ENCODE results near the gene DAD1.

DAD1 gene

GRCh38 chr14:22614240-22614799, 25.3 kb upstream of the DAD1 start:
- H3K36me3 ChIP-seq (ENCODE audit: insufficient read depth, low read length), result peaks cover 22% of the 10 kb centered on the region
- no peak overlapping the region for H3K4me3 ChIP-seq (ENCODE audit: low read depth in 1 of 2, low read length in 2 of 2)
- no peaks in the 10 kb centered on the region for H3K9me3 ChIP-seq (ENCODE audit: low read length)
- H3K27ac ChIP-seq (ENCODE audit: low read depth, low read length), result no peak overlapping the region
- no peak overlapping the region for H3K9ac ChIP-seq (ENCODE audit: low read length)
- H3K27me3 ChIP-seq (ENCODE audit: control insufficient read depth in 1 of 2, insufficient read depth in 2 of 2, low read length in 2 of 2), result no peaks in the 10 kb centered on the region
- H3K4me1 ChIP-seq (ENCODE audit: insufficient read depth, low read length), result peaks cover 13% of the 10 kb centered on the region

DNA sequence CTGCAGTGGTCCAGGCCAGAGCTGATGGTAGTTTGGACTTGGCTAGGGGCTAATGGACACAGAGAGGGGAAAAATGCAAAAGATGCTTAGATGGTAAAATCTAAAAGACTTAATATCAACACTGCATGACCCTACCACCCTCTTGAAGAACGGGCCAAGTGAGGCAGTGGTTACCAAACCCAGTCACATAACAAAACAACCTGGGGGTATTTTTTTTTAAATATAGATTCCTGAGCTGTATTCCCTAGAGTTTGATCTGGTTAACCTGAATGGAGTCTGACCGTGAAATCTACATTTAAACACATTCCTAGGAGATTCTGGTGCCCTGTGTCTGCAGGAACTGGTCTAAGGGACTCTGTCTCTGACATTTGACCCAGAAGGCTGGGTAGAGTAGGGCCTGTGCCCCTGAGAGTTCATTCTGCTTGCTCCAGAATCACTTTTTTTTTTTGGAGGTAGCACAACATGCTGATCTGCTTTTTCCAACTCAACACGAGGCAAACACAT, 24.8 kb upstream of the DAD1 start:
- Histone ChIP-seq H3K9ac (ENCODE audit: low read length) (no peak overlapping the region), H3K27ac (ENCODE audit: low read depth, low read length) (no peak overlapping the region)

GRCh38 chr14:22613106-22613695, 24.2 kb upstream of the DAD1 start:
- Histone ChIP-seq H3K9ac (ENCODE audit: low read length) (no peak overlapping the region), H3K27ac (ENCODE audit: low read depth, low read length) (no peak overlapping the region)

More for the DNA sequence above, 24.8 kb upstream of the DAD1 start:
- Histone ChIP-seq H3K9me3 (ENCODE audit: low read length) (no peaks in the 10 kb centered on the region), H3K36me3 (ENCODE audit: insufficient read depth, low read length) (peaks cover 22% of the 10 kb centered on the region), H3K4me3 (ENCODE audit: low read depth in 1 of 2, low read length in 2 of 2) (no peak overlapping the region), H3K4me1 (ENCODE audit: insufficient read depth, low read length) (peaks cover 13% of the 10 kb centered on the region), H3K27me3 (ENCODE audit: control insufficient read depth in 1 of 2, insufficient read depth in 2 of 2, low read length in 2 of 2) (no peaks in the 10 kb centered on the region)

DNA sequence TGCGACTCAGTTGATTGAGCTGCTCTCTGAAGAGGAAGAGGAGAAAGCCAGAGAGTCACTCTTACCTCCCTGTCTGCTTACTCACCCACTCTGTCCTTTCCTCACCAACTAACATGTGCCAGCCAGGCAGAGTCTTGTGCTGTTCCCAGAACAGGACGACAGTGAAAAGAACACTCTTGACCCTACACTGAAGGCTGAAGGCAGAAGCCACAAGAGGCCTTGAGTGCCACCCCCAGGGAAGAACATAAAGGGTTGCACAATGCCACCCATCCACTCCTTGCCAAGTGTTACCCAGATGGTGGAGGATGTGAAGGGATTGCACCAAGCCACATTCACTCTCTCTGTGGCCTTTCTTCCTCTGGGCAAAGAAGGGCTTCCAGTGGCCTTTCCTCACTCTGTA, 21.9 kb upstream of the DAD1 start:
- Histone ChIP-seq H3K27ac (ENCODE audit: low read depth, low read length) (no peak overlapping the region), H3K9ac (ENCODE audit: low read length) (no peak overlapping the region), H3K36me3 (ENCODE audit: insufficient read depth, low read length) (peaks cover 48% of the 10 kb centered on the region)

More at GRCh38 chr14:22613106-22613695, 24.2 kb upstream of the DAD1 start:
- H3K27me3 ChIP-seq (ENCODE audit: control insufficient read depth in 1 of 2, insufficient read depth in 2 of 2, low read length in 2 of 2), result no peaks in the 10 kb centered on the region
- no peak overlapping the region for H3K4me3 ChIP-seq (ENCODE audit: low read depth in 1 of 2, low read length in 2 of 2)
- peaks cover 13% of the 10 kb centered on the region for H3K4me1 ChIP-seq (ENCODE audit: insufficient read depth, low read length)
- H3K36me3 ChIP-seq (ENCODE audit: insufficient read depth, low read length), result peaks cover 26% of the 10 kb centered on the region
- no peaks in the 10 kb centered on the region for H3K9me3 ChIP-seq (ENCODE audit: low read length)

GRCh38 chr14:22607291-22607690, 18.3 kb upstream of the DAD1 start:
- Histone ChIP-seq H3K4me3 (ENCODE audit: low read depth in 1 of 2, low read length in 2 of 2) (no peak overlapping the region), H3K27me3 (ENCODE audit: control insufficient read depth in 1 of 2, insufficient read depth in 2 of 2, low read length in 2 of 2) (no peaks in the 10 kb centered on the region), H3K27ac (ENCODE audit: low read depth, low read length) (no peak overlapping the region), H3K9ac (ENCODE audit: low read length) (no peak overlapping the region), H3K36me3 (ENCODE audit: insufficient read depth, low read length) (peaks cover 80% of the 10 kb centered on the region), H3K4me1 (ENCODE audit: insufficient read depth, low read length) (no peaks in the 10 kb centered on the region), H3K9me3 (ENCODE audit: low read length) (no peaks in the 10 kb centered on the region)

More for the DNA sequence above, 21.9 kb upstream of the DAD1 start:
- H3K27me3 ChIP-seq (ENCODE audit: control insufficient read depth in 1 of 2, insufficient read depth in 2 of 2, low read length in 2 of 2), result no peaks in the 10 kb centered on the region
- peaks cover 13% of the 10 kb centered on the region for H3K4me1 ChIP-seq (ENCODE audit: insufficient read depth, low read length)
- no peak overlapping the region for H3K4me3 ChIP-seq (ENCODE audit: low read depth in 1 of 2, low read length in 2 of 2)
- no peaks in the 10 kb centered on the region for H3K9me3 ChIP-seq (ENCODE audit: low read length)

DNA sequence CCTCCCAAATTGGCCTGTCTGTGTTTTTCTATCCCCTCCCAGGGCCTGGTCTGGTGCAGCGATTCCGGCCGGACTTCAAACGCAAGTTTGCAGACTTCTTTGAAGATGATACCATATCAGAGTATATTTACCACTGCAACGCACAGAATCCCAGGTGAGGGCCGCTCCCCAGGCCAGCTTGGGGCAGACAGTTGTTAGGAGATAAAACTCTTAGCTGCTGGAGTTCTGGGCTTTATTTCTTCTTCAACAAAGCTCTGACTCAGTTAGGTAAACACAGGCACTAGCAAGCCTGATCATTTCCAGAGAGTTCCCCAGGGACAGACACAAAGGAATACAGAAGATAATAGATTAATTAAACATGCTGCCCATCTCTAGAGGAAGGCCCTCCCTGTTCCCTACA, 17.4 kb upstream of the DAD1 start:
- H3K27ac ChIP-seq (ENCODE audit: low read depth, low read length), result no peak overlapping the region

DNA sequence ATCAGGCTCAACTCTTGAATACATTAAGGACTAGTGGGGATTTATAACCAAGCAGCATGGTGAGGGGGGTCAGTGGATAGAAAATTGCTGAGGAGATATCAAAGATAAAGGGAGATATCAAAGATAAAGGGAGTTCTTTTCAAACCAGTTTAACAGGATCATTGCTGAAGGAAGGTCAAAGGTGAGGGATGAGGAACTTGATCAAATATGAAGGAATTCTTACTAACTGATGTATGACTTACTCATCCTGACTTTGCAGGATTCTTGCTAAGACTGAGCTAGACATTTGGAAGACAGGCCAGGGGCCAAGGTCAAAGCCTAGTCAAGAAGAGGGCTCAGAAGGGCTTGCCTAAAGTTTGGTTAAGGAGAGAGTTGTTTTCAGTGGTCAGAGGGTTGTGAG, 13.8 kb upstream of the DAD1 start:
- Histone ChIP-seq H3K4me3 (ENCODE audit: low read depth in 1 of 2, low read length in 2 of 2) (no peak overlapping the region), H3K9ac (ENCODE audit: low read length) (no peak overlapping the region), H3K36me3 (ENCODE audit: insufficient read depth, low read length) (peaks cover 60% of the 10 kb centered on the region), H3K4me1 (ENCODE audit: insufficient read depth, low read length) (peaks cover 19% of the 10 kb centered on the region), H3K27me3 (ENCODE audit: control insufficient read depth in 1 of 2, insufficient read depth in 2 of 2, low read length in 2 of 2) (no peaks in the 10 kb centered on the region), H3K27ac (ENCODE audit: low read depth, low read length) (no peak overlapping the region), H3K9me3 (ENCODE audit: low read length) (no peaks in the 10 kb centered on the region)

More for the DNA sequence above, 17.4 kb upstream of the DAD1 start:
- Histone ChIP-seq H3K4me3 (ENCODE audit: low read depth in 1 of 2, low read length in 2 of 2) (no peak overlapping the region), H3K4me1 (ENCODE audit: insufficient read depth, low read length) (no peaks in the 10 kb centered on the region), H3K27me3 (ENCODE audit: control insufficient read depth in 1 of 2, insufficient read depth in 2 of 2, low read length in 2 of 2) (no peaks in the 10 kb centered on the region), H3K36me3 (ENCODE audit: insufficient read depth, low read length) (peaks cover 85% of the 10 kb centered on the region), H3K9me3 (ENCODE audit: low read length) (no peaks in the 10 kb centered on the region), H3K9ac (ENCODE audit: low read length) (no peak overlapping the region)

GRCh38 chr14:22601996-22602395, 13.0 kb upstream of the DAD1 start:
- peaks cover 52% of the 10 kb centered on the region for H3K36me3 ChIP-seq (ENCODE audit: insufficient read depth, low read length)

DNA sequence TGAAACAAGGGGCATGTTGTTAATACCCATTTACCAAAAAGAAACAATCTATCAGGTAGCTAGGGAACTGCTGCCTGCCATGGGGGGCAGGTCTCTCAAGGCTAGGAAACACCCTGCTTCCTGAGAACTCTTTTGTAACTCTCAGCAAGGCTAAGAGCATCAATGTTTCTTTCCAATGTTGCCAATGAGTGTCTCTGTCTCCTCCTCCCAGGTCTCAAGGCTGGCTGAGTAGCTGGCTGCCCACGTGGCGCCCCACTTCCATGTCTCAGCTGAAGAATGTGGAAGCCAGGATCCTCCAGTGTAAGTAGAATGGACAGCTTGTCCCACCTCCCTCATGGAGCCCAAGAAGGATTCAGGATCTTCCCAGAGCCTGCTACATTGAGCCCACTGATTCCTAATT, 12.4 kb upstream of the DAD1 start:
- Histone ChIP-seq H3K9me3 (ENCODE audit: low read length) (no peaks in the 10 kb centered on the region), H3K4me1 (ENCODE audit: insufficient read depth, low read length) (peaks cover 25% of the 10 kb centered on the region), H3K4me3 (ENCODE audit: low read depth in 1 of 2, low read length in 2 of 2) (no peak overlapping the region), H3K27ac (ENCODE audit: low read depth, low read length) (no peak overlapping the region), H3K36me3 (ENCODE audit: insufficient read depth, low read length) (peaks cover 46% of the 10 kb centered on the region), H3K9ac (ENCODE audit: low read length) (no peak overlapping the region), H3K27me3 (ENCODE audit: control insufficient read depth in 1 of 2, insufficient read depth in 2 of 2, low read length in 2 of 2) (no peaks in the 10 kb centered on the region)

More at GRCh38 chr14:22601996-22602395, 13.0 kb upstream of the DAD1 start:
- Histone ChIP-seq H3K9me3 (ENCODE audit: low read length) (no peaks in the 10 kb centered on the region), H3K4me3 (ENCODE audit: low read depth in 1 of 2, low read length in 2 of 2) (no peak overlapping the region), H3K27me3 (ENCODE audit: control insufficient read depth in 1 of 2, insufficient read depth in 2 of 2, low read length in 2 of 2) (no peaks in the 10 kb centered on the region), H3K27ac (ENCODE audit: low read depth, low read length) (no peak overlapping the region), H3K4me1 (ENCODE audit: insufficient read depth, low read length) (peaks cover 25% of the 10 kb centered on the region), H3K9ac (ENCODE audit: low read length) (no peak overlapping the region)

GRCh38 chr14:22600027-22600426, 11.0 kb upstream of the DAD1 start:
- peaks cover 25% of the 10 kb centered on the region for H3K4me1 ChIP-seq (ENCODE audit: insufficient read depth, low read length)
- H3K9ac ChIP-seq (ENCODE audit: low read length), result no peak overlapping the region
- no peak overlapping the region for H3K4me3 ChIP-seq (ENCODE audit: low read depth in 1 of 2, low read length in 2 of 2)
- no peak overlapping the region for H3K27ac ChIP-seq (ENCODE audit: low read depth, low read length)
- H3K36me3 ChIP-seq (ENCODE audit: insufficient read depth, low read length), result peaks cover 32% of the 10 kb centered on the region
- no peaks in the 10 kb centered on the region for H3K27me3 ChIP-seq (ENCODE audit: control insufficient read depth in 1 of 2, insufficient read depth in 2 of 2, low read length in 2 of 2)
- no peaks in the 10 kb centered on the region for H3K9me3 ChIP-seq (ENCODE audit: low read length)

- Histone ChIP-seq H3K9me3 (ENCODE audit: low read length) (no peaks in the 10 kb centered on the region), H3K4me1 (ENCODE audit: insufficient read depth, low read length) (peaks cover 25% of the 10 kb centered on the region), H3K27me3 (ENCODE audit: control insufficient read depth in 1 of 2, insufficient read depth in 2 of 2, low read length in 2 of 2) (no peaks in the 10 kb centered on the region), H3K27ac (ENCODE audit: low read depth, low read length) (peak overlapping the region; percentile 35), H3K36me3 (ENCODE audit: insufficient read depth, low read length) (peaks cover 27% of the 10 kb centered on the region), H3K4me3 (ENCODE audit: low read depth in 1 of 2, low read length in 2 of 2) (peak overlapping the region in 1 of 2 donors; percentile 96), H3K9ac (ENCODE audit: low read length) (peak overlapping the region; percentile 74)
Measured at GRCh38 chr14:22599349-22599748, 10.3 kb upstream of the DAD1 start.

- Histone ChIP-seq H3K27me3 (ENCODE audit: control insufficient read depth in 1 of 2, insufficient read depth in 2 of 2, low read length in 2 of 2) (no peaks in the 10 kb centered on the region), H3K4me3 (ENCODE audit: low read depth in 1 of 2, low read length in 2 of 2) (peak overlapping the region; percentile 63 to 96), H3K4me1 (ENCODE audit: insufficient read depth, low read length) (peaks cover 25% of the 10 kb centered on the region), H3K27ac (ENCODE audit: low read depth, low read length) (peak overlapping the region; percentile 35), H3K9me3 (ENCODE audit: low read length) (no peaks in the 10 kb centered on the region), H3K36me3 (ENCODE audit: insufficient read depth, low read length) (peaks cover 24% of the 10 kb centered on the region), H3K9ac (ENCODE audit: low read length) (peak overlapping the region; percentile 74)
Measured at GRCh38 chr14:22598896-22599244, 9.8 kb upstream of the DAD1 start.
